ENCODE results near the gene IL6ST. TPM values are rescaled to one million over a fixed set of nuclear protein-coding genes. Genes with fewer than 3 reads are reported as not detected.

IL6ST gene
- total RNA-seq, 2 experiments from 2014 or later, result 377 to 404 TPM

GRCh38 chr5:55916986-55917385 lies 77.8 kb downstream of the IL6ST start:
- Mint-ChIP-seq H3K27ac (no peak overlapping the region), H3K36me3 (ENCODE audit: low read depth) (no peaks in the 10 kb centered on the region), H3K27me3 (no peaks in the 10 kb centered on the region), H3K9me3 (no peaks in the 10 kb centered on the region), H3K4me1 (ENCODE audit: low read depth) (peaks cover 5% of the 10 kb centered on the region), H3K4me3 (no peak overlapping the region)
- no peak overlapping the region for H3K4me3 ChIP-seq (ENCODE audit: low read length)
- ChIA-PET POLR2A (no interaction called here), CTCF (no interaction called here)
- no peaks in the 10 kb centered on the region for H3K36me3 ChIP-seq (ENCODE audit: insufficient read depth, low read length)
- H3K27me3 ChIP-seq (ENCODE audit: control insufficient read depth in 1 of 2, insufficient read depth in 2 of 2, low read length in 2 of 2), result no peaks in the 10 kb centered on the region
- no peak for TF ChIP-seq CTCF (IDR thresholded peaks at IDR 0.05)
- ATAC-seq (ENCODE audit: poor library complexity), result no peak
- no peak for DNase-seq
- H3K4me1 ChIP-seq (ENCODE audit: insufficient read depth, low read length), result peaks cover 5% of the 10 kb centered on the region
- no peaks in the 10 kb centered on the region for H3K9me3 ChIP-seq (ENCODE audit: control insufficient read depth in 1 of 2, insufficient read depth in 1 of 2, low read length in 2 of 2)
- no peak overlapping the region for H3K27ac ChIP-seq (ENCODE audit: low read depth in 1 of 2, low read length in 2 of 2)
- intact Hi-C loops (cut with DNase I, micrococcal nuclease), result no loop called here

- no peaks in the 10 kb centered on the region for H3K27me3 Mint-ChIP-seq
- no peak overlapping the region for H3K27ac Mint-ChIP-seq
- peaks cover 5% of the 10 kb centered on the region for H3K4me1 Mint-ChIP-seq (ENCODE audit: low read depth)
- Histone ChIP-seq H3K9me3 (ENCODE audit: control insufficient read depth in 1 of 2, insufficient read depth in 1 of 2, low read length in 2 of 2) (no peaks in the 10 kb centered on the region), H3K36me3 (ENCODE audit: insufficient read depth, low read length) (no peaks in the 10 kb centered on the region), H3K4me3 (ENCODE audit: low read length) (no peak overlapping the region), H3K27me3 (ENCODE audit: control insufficient read depth in 1 of 2, insufficient read depth in 2 of 2, low read length in 2 of 2) (no peaks in the 10 kb centered on the region), H3K4me1 (ENCODE audit: insufficient read depth, low read length) (peaks cover 5% of the 10 kb centered on the region), H3K27ac (ENCODE audit: low read depth in 1 of 2, low read length in 2 of 2) (no peak overlapping the region)
- intact Hi-C loops (cut with DNase I, micrococcal nuclease), result no loop called here
- H3K9me3 Mint-ChIP-seq, result no peaks in the 10 kb centered on the region
- H3K4me3 Mint-ChIP-seq, result no peak overlapping the region
- no peak for ATAC-seq (ENCODE audit: poor library complexity)
- ChIA-PET CTCF (no interaction called here), POLR2A (no interaction called here)
- TF ChIP-seq CTCF (IDR thresholded peaks at IDR 0.05), result no peak
- no peak for DNase-seq
- no peaks in the 10 kb centered on the region for H3K36me3 Mint-ChIP-seq (ENCODE audit: low read depth)
Observed at GRCh38 chr5:55915783-55916182, 79.0 kb downstream of the IL6ST start.

GRCh38 chr5:55914971-55915370 lies 79.8 kb downstream of the IL6ST start:
- H3K36me3 Mint-ChIP-seq (ENCODE audit: low read depth), result no peaks in the 10 kb centered on the region
- intact Hi-C loops (cut with DNase I, micrococcal nuclease), result no loop called here
- no peak for TF ChIP-seq CTCF (IDR thresholded peaks at IDR 0.05)
- Histone ChIP-seq H3K9me3 (ENCODE audit: control insufficient read depth in 1 of 2, insufficient read depth in 1 of 2, low read length in 2 of 2) (no peaks in the 10 kb centered on the region), H3K27me3 (ENCODE audit: control insufficient read depth in 1 of 2, insufficient read depth in 2 of 2, low read length in 2 of 2) (no peaks in the 10 kb centered on the region), H3K4me1 (ENCODE audit: insufficient read depth, low read length) (peaks cover 5% of the 10 kb centered on the region), H3K36me3 (ENCODE audit: insufficient read depth, low read length) (no peaks in the 10 kb centered on the region), H3K27ac (ENCODE audit: low read depth in 1 of 2, low read length in 2 of 2) (no peak overlapping the region), H3K4me3 (ENCODE audit: low read length) (no peak overlapping the region)
- no peaks in the 10 kb centered on the region for H3K27me3 Mint-ChIP-seq
- H3K4me3 Mint-ChIP-seq, result no peak overlapping the region
- H3K9me3 Mint-ChIP-seq, result no peaks in the 10 kb centered on the region
- CTCF ChIA-PET, result no interaction called here
- H3K27ac Mint-ChIP-seq, result no peak overlapping the region
- ATAC-seq (ENCODE audit: poor library complexity) (no peak), DNase-seq (no peak)
- peaks cover 5% of the 10 kb centered on the region for H3K4me1 Mint-ChIP-seq (ENCODE audit: low read depth)
- POLR2A ChIA-PET, result no interaction called here

Data from CD4-positive, alpha-beta T cell (primary cell).